Heart left ventricle (tissue), 16 donors: ENCODE results near the gene TM9SF3. TPM values are rescaled to one million over a fixed set of nuclear protein-coding genes. Genes with fewer than 3 reads are reported as not detected.

Source experiments
- ATAC-seq, 4 donors: fragments of 200-7000 bp; cut with Tn5 transposase; one replicate each; pipeline ENCODE4 v1.9.1; 2020 to 2022; ENCODE audit warnings: moderate library complexity in 4 of 4, mild to moderate bottlenecking in 3 of 4, moderate number of reproducible peaks in 1 of 4
- DNase-seq, 5 donors: peaks; one replicate each; pipeline ENCODE4 v3.0.0-alpha.2; 2020
- H3K27ac ChIP-seq, 12 donors: fragments of 200-600 bp; sonication (generic) in 4 of 12; one replicate each; pipeline versions ENCODE4 v1.5.0 to v1.8.0; 2016 to 2022; ENCODE audit warnings: mild to moderate bottlenecking in 2 of 12
- H3K27me3 ChIP-seq, 9 donors: fragments of 200-600 bp; sonication (generic) in 2 of 9; one replicate each; pipeline versions ENCODE4 v1.5.1 to v1.8.0; 2016 to 2022; ENCODE audit warnings: mild to moderate bottlenecking in 3 of 9
- H3K36me3 ChIP-seq, 9 donors: fragments of 200-600 bp; sonication (generic) in 2 of 9; one replicate each; pipeline versions ENCODE4 v1.5.0 to v1.8.0; 2018 to 2022; ENCODE audit warnings: mild to moderate bottlenecking in 2 of 9
- H3K4me1 ChIP-seq, 12 donors: fragments of 200-600 bp; sonication (generic) in 4 of 12; one replicate each; pipeline versions ENCODE4 v1.5.0 to v1.8.0; 2016 to 2022; ENCODE audit warnings: mild to moderate bottlenecking in 3 of 12
- H3K4me3 ChIP-seq, 12 donors: fragments of 200-600 bp; sonication (generic) in 4 of 12; one replicate each; pipeline versions ENCODE4 v1.5.0 to v1.8.0; 2017 to 2022; ENCODE audit warnings: mild to moderate bottlenecking in 9 of 12, moderate library complexity in 4 of 12
- H3K9me3 ChIP-seq, 12 donors: fragments of 200-600 bp; sonication (generic) in 4 of 12; one replicate each; pipeline versions ENCODE4 v1.5.0 to v1.8.0; 2016 to 2022; ENCODE audit warnings: mild to moderate bottlenecking in 1 of 12
- POLR2A ChIP-seq, 2 donors: fragments of 450-650 bp; IDR thresholded peaks; one replicate each; pipeline ENCODE4 v1.6.1; 2017; ENCODE audit warnings: antibody characterized with exemption in 2 of 2, mild to moderate bottlenecking in 2 of 2, moderate library complexity in 2 of 2
- WGBS, 4 donors: extraction: QIAGEN DNeasy Blood & Tissue Kit in 2 of 4; methylation state at CpG; one replicate each; pipeline versions ENCODE4 v1.1.5 to v1.1.7; 2013 to 2018; 5-methylcytosine and 5-hydroxymethylcytosine counted together
- intact Hi-C, 10 donors: fragments of 100-400 bp; cut with DNase I; formaldehyde crosslinking; loops; one replicate each; pipeline versions ENCODE4 v1.11.1 to v1.14.2; 2022
- polyA plus RNA-seq, 2 donors: library from polyadenylated mRNA; stranded (reverse); fragments of 200-250 nt; gene quantifications; one replicate each; pipeline ENCODE4 v1.2.3, GENCODE V29; 2013
- total RNA-seq, 9 donors: library from RNA; depleted of rRNA in 2 of 9; stranded (reverse); fragments of >200 nt in 2 of 9; fragmentation: NEBNext Ultra II Directional in 3 of 9; extraction: Animal tissue kit (Norgen Biotek cat#: 25700) in 3 of 9; gene quantifications; one replicate each; pipeline versions ENCODE4 v1.1.0 to v1.2.4, GENCODE V29; 2016 to 2023
- TF ChIP-seq, protein P1 (sequence below), 12 donors: fragments of 200-600 bp; sonication (generic) in 4 of 12; IDR thresholded peaks; one replicate each; pipeline versions ENCODE4 v1.5.0 to v1.8.0; 2018 to 2022; ENCODE audit warnings: antibody characterized with exemption in 12 of 12, mild to moderate bottlenecking in 5 of 12
- donor health status: ischemic (EF 13 %, LVEDD 7.1; RV severe dilation, severe dysfunction).
- donor health status: healthy with polysubstance abuse.
- donor health status: DM: no; HTN: yes; CAD: no.
- donor health status: DM: no; HTN: no; CAD: no.
- donor health status: ischemic (EF 25% LVEDD 6.9; RV normal size, moderate dysfunction).
- donor health status: ischemic (EF 25% LVEDD 5.7; RV mildly dilated, moderate dysfunction).
- donor health status: healthy.
- donor health status: DM: yes; HTN: yes; CAD: no.
- donor health status: ischemic (EF 35%, LVEDD 5.7; RV mildly dilated, moderate dysfunction).
- donor health status: nonischemic (EF 11% LVEDD 7.7; RV severe dilation, severe dysfunction).
- donor health status: DM: yes; HTN: yes; CAD: no.
- donor health status: PGD.
- donor health status: ischemic (EF 29% LVEDD 5.4; RV normal size, mild dysfunction).
- donor health status: nonischemic (EF 23%, LVEDD 6.1; RV moderate dilation, normal function).

TM9SF3 gene
- total and polyA plus RNA-seq, 11 donors = 14.9 to 75.6 (median 61.1) TPM

DNA sequence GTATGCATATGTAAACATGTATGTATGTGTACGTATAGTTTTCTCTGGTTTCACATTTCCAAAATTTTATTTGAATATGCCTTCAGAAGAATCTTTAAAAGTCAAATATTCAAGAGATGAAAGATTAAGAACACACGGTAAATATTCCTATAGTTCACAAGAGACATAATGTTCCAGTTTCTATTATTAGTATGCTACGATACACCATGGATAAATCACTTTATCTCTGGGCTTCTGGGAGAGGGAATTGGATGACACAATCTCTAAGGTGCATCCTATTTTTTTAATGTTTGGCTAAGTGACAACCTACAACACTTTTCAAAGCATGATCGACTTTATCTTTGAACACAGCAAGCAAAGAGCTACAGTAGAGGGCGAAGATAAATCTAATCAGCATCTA, 13.8 kb downstream of the TM9SF3 start:
- no peak overlapping the region for H3K27ac ChIP-seq
- intact Hi-C loops = no loop called here
- no peak for DNase-seq
- H3K27me3 ChIP-seq = no peaks in the 10 kb centered on the region
- H3K9me3 ChIP-seq = no peaks in the 10 kb centered on the region
- H3K4me3 ChIP-seq = no peak overlapping the region
- ATAC-seq = no peak
- peaks cover 0 to 27% (median 18%) of the 10 kb centered on the region in 9 donors for H3K36me3 ChIP-seq
- 55 to 64% (median 60%) methylated on average over 5 of the region's 5 CpGs for WGBS, 4 donors
- TF ChIP-seq, protein P1, sequence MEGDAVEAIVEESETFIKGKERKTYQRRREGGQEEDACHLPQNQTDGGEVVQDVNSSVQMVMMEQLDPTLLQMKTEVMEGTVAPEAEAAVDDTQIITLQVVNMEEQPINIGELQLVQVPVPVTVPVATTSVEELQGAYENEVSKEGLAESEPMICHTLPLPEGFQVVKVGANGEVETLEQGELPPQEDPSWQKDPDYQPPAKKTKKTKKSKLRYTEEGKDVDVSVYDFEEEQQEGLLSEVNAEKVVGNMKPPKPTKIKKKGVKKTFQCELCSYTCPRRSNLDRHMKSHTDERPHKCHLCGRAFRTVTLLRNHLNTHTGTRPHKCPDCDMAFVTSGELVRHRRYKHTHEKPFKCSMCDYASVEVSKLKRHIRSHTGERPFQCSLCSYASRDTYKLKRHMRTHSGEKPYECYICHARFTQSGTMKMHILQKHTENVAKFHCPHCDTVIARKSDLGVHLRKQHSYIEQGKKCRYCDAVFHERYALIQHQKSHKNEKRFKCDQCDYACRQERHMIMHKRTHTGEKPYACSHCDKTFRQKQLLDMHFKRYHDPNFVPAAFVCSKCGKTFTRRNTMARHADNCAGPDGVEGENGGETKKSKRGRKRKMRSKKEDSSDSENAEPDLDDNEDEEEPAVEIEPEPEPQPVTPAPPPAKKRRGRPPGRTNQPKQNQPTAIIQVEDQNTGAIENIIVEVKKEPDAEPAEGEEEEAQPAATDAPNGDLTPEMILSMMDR (IDR thresholded peaks at IDR 0.05) = no peak
- TF ChIP-seq POLR2A (IDR thresholded peaks at IDR 0.05) = no peak
- H3K4me1 ChIP-seq = peaks cover 0 to 57% (median 30%) of the 10 kb centered on the region in 12 donors

DNA sequence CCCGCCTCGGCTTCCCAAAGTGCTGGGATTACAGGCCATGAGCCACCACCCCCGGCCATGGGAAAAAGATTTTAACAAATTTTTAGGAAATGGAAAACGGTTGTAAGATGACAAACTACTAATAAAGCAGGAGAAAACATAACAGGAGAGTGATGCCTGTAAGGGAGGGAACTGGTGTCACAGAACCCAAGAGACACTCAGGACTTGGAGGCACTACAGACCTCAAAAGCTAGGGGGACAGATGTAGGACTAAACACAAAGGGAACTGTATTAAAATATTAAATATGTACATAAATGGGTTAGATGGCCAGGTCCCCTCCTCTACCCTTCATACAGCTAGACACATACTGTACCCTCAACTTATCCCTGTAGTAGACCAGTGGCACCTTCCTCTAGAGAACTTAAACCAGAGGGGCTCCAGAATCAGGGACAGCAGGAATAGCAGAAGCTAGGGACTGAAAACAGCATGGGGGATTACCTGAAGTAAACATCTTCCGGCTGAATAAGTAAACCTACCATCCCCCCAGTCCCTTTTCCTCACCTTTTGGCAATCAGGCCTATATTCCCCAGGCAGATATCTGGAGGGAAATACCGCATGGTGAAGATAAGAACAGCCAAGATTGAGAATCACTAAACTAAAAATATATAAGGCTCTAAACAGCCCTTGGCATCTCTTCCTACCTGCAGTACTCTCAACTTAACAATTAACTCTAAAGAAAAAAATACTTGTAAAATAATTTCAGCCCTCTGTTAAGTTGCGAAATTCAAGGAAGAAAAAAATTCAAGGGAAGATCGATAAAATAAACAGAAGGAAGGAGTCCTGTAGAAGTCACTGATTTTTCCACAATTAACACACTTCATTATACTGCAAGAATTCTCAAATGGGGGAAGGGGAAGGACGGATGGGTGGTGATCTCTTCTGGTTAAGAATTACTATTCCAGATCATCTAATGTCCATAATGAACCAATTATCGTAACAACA, 15.5 kb downstream of the TM9SF3 start:
- ATAC-seq (peak in 1 of 4 donors; percentile 22), DNase-seq (no peak)
- no peaks in the 10 kb centered on the region for H3K27me3 ChIP-seq
- H3K27ac ChIP-seq = no peak overlapping the region
- WGBS, 4 donors = 68 to 75% (median 73%) methylated on average over 10 of the region's 10 CpGs
- H3K36me3 ChIP-seq = peaks cover 0 to 34% (median 22%) of the 10 kb centered on the region in 9 donors
- intact Hi-C loops = no loop called here
- peaks cover 0 to 48% (median 24%) of the 10 kb centered on the region in 12 donors for H3K4me1 ChIP-seq
- no peak overlapping the region for H3K4me3 ChIP-seq
- TF ChIP-seq POLR2A (IDR thresholded peaks at IDR 0.05) = no peak
- TF ChIP-seq, protein P1 (IDR thresholded peaks at IDR 0.05) = no peak
- no peaks in the 10 kb centered on the region for H3K9me3 ChIP-seq

- ATAC-seq (no peak), DNase-seq (no peak)
- Histone ChIP-seq H3K4me3 (no peak overlapping the region), H3K36me3 (peaks cover 0 to 27% (median 14%) of the 10 kb centered on the region in 9 donors), H3K27ac (no peak overlapping the region), H3K27me3 (no peaks in the 10 kb centered on the region), H3K4me1 (peaks cover 0 to 48% (median 24%) of the 10 kb centered on the region in 12 donors), H3K9me3 (no peaks in the 10 kb centered on the region)
- TF ChIP-seq, protein P1 (IDR thresholded peaks at IDR 0.05) = no peak
- no peak for TF ChIP-seq POLR2A (IDR thresholded peaks at IDR 0.05)
- intact Hi-C loops = no loop called here
- WGBS, 4 donors = 82 to 90% (median 88%) methylated on average over 6 of the region's 6 CpGs
Measured at GRCh38 chr10:96570511-96570910, 16.3 kb downstream of the TM9SF3 start.

DNA sequence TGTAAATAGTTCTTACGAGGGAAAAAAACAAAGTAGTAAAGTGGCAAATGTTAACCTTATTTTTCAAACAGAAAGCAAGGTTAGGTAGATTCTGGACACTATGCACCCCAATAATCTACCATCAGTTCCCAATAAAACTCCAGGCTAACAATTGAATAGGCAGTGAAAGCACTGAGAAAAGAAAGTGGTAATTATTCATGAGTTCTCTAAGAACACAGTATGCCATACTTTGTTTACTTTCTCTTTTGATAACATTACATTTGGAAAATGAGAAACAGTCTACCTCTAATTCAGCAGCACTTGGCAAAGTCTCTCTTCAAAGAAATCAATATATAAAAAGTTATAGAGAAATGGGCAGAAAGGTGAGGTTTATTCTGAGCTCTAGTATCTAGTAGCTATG, 18.4 kb downstream of the TM9SF3 start:
- WGBS, 4 donors = 84 to 97% (median 94%) methylated on average over 1 of the region's 1 CpG
- no peak for TF ChIP-seq POLR2A (IDR thresholded peaks at IDR 0.05)
- TF ChIP-seq, protein P1 (IDR thresholded peaks at IDR 0.05) = no peak
- no peaks in the 10 kb centered on the region for H3K9me3 ChIP-seq
- no peak for DNase-seq
- H3K36me3 ChIP-seq = peaks cover 0 to 33% (median 23%) of the 10 kb centered on the region in 9 donors
- peaks cover 0 to 46% (median 24%) of the 10 kb centered on the region in 12 donors for H3K4me1 ChIP-seq
- no peak overlapping the region for H3K27ac ChIP-seq
- no peak for ATAC-seq
- intact Hi-C loops = no loop called here
- no peak overlapping the region for H3K4me3 ChIP-seq
- no peaks in the 10 kb centered on the region for H3K27me3 ChIP-seq
